Hepatocyte (in vitro differentiated cells): ENCODE measurements around the gene KRTAP5-7.

ENCODE experiments used
- EZH2 ChIP-seq: fragments of 200-600 bp; sonication (generic); IDR thresholded peaks from 2 replicates; pipeline ENCODE4 v1.6.1; 2016; ENCODE audit warnings: antibody characterized with exemption, mild to moderate bottlenecking, borderline replicate concordance
- EZH2phosphoT487 ChIP-seq: fragments of 200-600 bp; sonication (generic); IDR thresholded peaks from one replicate; pipeline ENCODE4 v1.6.1; 2018; ENCODE audit warnings: antibody characterized with exemption, mild to moderate bottlenecking, low read depth, moderate library complexity; ENCODE audit not compliant: unreplicated experiment, severe bottlenecking
- TF ChIP-seq, protein P1 (sequence below): fragments of 200-600 bp; sonication (generic); IDR thresholded peaks from 2 replicates; pipeline ENCODE4 v1.5.1; 2016; ENCODE audit warnings: antibody characterized with exemption, mild to moderate bottlenecking; ENCODE audit not compliant: poor library complexity

DNA sequence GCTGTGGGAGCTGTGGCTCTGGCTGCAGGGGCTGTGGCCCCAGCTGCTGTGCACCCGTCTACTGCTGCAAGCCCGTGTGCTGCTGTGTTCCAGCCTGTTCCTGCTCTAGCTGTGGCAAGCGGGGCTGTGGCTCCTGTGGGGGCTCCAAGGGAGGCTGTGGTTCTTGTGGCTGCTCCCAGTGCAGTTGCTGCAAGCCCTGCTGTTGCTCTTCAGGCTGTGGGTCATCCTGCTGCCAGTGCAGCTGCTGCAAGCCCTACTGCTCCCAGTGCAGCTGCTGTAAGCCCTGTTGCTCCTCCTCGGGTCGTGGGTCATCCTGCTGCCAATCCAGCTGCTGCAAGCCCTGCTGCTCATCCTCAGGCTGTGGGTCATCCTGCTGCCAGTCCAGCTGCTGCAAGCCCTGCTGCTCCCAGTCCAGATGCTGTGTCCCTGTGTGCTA lies 21.7 kb downstream of the KRTAP5-7 start:
- TF ChIP-seq EZH2 (no peak), EZH2phosphoT487 (no peak)
- TF ChIP-seq, protein P1, sequence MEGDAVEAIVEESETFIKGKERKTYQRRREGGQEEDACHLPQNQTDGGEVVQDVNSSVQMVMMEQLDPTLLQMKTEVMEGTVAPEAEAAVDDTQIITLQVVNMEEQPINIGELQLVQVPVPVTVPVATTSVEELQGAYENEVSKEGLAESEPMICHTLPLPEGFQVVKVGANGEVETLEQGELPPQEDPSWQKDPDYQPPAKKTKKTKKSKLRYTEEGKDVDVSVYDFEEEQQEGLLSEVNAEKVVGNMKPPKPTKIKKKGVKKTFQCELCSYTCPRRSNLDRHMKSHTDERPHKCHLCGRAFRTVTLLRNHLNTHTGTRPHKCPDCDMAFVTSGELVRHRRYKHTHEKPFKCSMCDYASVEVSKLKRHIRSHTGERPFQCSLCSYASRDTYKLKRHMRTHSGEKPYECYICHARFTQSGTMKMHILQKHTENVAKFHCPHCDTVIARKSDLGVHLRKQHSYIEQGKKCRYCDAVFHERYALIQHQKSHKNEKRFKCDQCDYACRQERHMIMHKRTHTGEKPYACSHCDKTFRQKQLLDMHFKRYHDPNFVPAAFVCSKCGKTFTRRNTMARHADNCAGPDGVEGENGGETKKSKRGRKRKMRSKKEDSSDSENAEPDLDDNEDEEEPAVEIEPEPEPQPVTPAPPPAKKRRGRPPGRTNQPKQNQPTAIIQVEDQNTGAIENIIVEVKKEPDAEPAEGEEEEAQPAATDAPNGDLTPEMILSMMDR = no peak
